HUES6 (cell line): Measurements from ENCODE around the gene SLC29A1.
"Not testable (repeated sequence)": the region's sequence is repeated elsewhere in the genome, so short reads cannot be mapped to it uniquely, and the experiment has no call there.

Experiments
- H3K27ac ChIP-seq: 2 replicates; pipeline ENCODE4 v1.7.0; 2013; ENCODE audit warnings: low read depth, mild to moderate bottlenecking, low read length, inconsistent platforms
- H3K27me3 ChIP-seq: 2 replicates; pipeline ENCODE4 v1.6.1; 2013; ENCODE audit warnings: low read length; ENCODE audit not compliant: control insufficient read depth, insufficient read depth
- H3K36me3 ChIP-seq: 2 replicates; pipeline ENCODE4 v1.6.1; 2013; ENCODE audit warnings: low read length; ENCODE audit not compliant: control insufficient read depth, insufficient read depth
- H3K4me1 ChIP-seq: 2 replicates; pipeline ENCODE4 v1.6.1; 2013; ENCODE audit warnings: low read length; ENCODE audit not compliant: control insufficient read depth, insufficient read depth
- H3K4me3 ChIP-seq: 2 replicates; pipeline ENCODE4 v1.5.1; 2013; ENCODE audit warnings: low read depth, low read length
- H3K9ac ChIP-seq: one replicate; pipeline ENCODE4 v1.6.1; 2013; ENCODE audit warnings: mild to moderate bottlenecking, low read length
- H3K9me3 ChIP-seq: 2 replicates; pipeline ENCODE4 v1.6.1; 2013; ENCODE audit warnings: low read depth, low read length; ENCODE audit not compliant: control insufficient read depth, insufficient read depth

SLC29A1 gene

DNA sequence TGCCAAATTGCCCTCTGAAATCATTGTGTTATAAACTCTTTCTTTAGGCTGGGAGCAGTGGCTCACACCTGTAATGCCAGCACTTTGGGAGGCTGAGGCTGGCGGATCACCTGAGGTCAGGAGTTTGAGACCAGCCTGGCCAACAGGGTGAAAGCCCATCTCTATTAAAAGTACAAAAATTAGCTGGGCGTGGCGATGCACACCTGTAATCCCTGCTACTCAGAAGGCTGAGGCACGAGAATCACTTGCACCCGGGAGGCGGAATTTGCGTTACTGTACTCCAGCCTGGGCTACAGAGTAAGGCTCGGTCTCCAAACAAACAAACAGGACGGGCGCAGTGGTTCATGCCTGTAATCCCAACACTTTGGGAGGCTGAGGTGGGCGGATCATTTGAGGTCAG is 27.0 kb upstream of the SLC29A1 start:
- not testable (repeated sequence) for H3K27ac ChIP-seq, H3K9me3 ChIP-seq, H3K36me3 ChIP-seq, H3K9ac ChIP-seq, H3K4me3 ChIP-seq, H3K27me3 ChIP-seq
- peaks cover 19% of the 10 kb centered on the region for H3K4me1 ChIP-seq

DNA sequence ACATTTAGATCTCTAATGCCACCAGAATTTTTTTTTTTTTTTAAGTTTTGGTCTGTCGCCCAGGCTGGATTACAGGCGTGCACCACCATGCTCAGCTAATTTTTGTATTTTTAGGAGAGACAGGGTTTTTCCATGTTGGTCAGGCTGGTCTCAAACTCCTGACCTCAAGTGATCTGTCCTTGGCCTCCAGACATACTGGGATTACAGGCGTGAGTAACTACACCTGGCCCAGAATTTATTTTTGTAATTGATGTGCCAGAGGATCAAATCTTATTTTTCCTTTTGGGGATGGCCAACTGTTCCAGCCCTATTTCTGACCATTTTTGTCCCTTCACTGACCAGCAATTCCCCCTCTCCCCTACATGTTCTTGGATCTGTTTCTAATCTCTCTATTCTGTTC is 24.7 kb upstream of the SLC29A1 start:
- Histone ChIP-seq H3K4me3 (no peak overlapping the region), H3K27ac (no peak overlapping the region), H3K27me3 (no peaks in the 10 kb centered on the region), H3K36me3 (no peaks in the 10 kb centered on the region), H3K4me1 (peaks cover 31% of the 10 kb centered on the region), H3K9me3 (no peaks in the 10 kb centered on the region), H3K9ac (no peak overlapping the region)

DNA sequence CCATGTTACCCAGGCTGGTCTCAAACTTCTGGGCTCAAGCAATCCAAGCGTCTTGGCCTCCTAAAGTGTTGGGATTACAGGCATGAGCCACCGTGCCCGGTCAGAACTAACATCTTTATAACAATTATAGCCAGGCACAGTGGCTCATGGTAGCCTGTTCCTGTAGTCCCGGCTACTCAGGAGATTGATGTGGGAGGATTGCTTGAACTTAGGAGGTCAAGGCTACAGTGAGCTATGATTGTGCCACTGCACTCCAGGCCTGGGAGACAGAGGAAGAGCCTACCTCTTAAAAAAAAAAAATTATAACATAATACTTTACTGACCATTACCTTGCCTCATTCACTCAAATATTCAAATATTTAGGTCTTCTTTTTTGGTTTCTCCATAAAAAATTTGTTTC is 23.5 kb upstream of the SLC29A1 start:
- H3K27ac ChIP-seq = no peak overlapping the region
- peaks cover 38% of the 10 kb centered on the region for H3K4me1 ChIP-seq
- H3K9ac ChIP-seq = no peak overlapping the region
- no peaks in the 10 kb centered on the region for H3K27me3 ChIP-seq
- H3K9me3 ChIP-seq = no peaks in the 10 kb centered on the region
- no peaks in the 10 kb centered on the region for H3K36me3 ChIP-seq
- H3K4me3 ChIP-seq = no peak overlapping the region

DNA sequence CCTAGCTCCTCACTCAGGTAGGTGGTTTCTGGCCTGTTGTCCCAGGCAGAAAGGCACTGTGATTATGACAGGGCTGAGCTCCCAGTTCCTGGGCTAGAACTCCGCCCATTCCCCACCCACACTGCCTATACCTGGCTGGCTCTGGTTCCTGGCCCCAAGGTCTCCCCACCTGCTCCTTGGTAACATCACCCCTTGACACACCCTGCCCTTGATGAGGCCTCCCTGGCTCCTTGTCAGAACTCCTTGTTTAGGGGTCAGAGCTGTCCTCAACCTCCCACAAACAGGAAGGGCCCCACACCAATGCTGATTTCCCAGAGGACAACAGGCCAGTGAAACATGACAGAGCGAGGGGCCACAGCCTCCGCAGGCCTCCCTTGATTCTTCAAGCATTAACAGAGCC is 22.2 kb upstream of the SLC29A1 start:
- Histone ChIP-seq H3K36me3 (no peaks in the 10 kb centered on the region), H3K4me3 (no peak overlapping the region), H3K27me3 (no peaks in the 10 kb centered on the region), H3K9ac (no peak overlapping the region), H3K9me3 (no peaks in the 10 kb centered on the region), H3K4me1 (peaks cover 38% of the 10 kb centered on the region), H3K27ac (no peak overlapping the region)

DNA sequence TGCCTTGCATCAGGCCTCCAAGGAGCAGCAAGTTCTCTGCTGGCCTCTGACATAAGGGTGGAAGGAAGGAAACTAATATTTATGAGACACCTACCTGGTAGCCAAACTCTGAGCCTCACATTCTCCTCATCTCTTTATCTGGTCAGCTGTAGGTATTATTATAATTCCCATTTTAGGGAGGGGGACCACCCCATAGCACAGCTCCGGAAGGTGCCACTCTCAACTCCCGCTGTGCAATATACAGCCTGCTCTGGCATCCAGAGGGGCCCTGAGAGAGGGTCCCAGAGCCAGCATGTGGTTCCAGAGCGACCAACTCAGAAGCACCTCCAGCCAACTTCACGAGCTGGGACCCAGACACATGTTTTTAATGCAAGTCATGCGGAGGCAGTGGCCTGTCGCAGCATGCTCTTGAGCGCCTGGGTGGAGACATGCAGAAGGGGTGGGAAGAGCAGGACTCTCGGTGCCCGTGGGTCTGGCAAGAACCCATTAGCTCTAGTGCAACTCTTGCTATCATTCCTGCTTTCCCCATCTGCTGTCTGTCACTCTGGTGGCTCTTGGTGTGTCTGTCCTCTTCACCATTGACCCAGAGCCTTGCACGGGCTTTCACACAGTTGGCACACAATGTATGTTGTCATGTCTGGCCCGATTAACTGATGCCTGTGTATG is 21.6 kb upstream of the SLC29A1 start:
- H3K4me3 ChIP-seq = no peak overlapping the region; the same call in 1 of the 2 replicates
- H3K9me3 ChIP-seq = no peaks in the 10 kb centered on the region
- H3K36me3 ChIP-seq = no peaks in the 10 kb centered on the region
- H3K9ac ChIP-seq = peak overlapping the region; percentile 27
- H3K27me3 ChIP-seq = no peaks in the 10 kb centered on the region
- H3K4me1 ChIP-seq = peaks cover 43% of the 10 kb centered on the region
- peak overlapping the region; percentile 97 for H3K27ac ChIP-seq

DNA sequence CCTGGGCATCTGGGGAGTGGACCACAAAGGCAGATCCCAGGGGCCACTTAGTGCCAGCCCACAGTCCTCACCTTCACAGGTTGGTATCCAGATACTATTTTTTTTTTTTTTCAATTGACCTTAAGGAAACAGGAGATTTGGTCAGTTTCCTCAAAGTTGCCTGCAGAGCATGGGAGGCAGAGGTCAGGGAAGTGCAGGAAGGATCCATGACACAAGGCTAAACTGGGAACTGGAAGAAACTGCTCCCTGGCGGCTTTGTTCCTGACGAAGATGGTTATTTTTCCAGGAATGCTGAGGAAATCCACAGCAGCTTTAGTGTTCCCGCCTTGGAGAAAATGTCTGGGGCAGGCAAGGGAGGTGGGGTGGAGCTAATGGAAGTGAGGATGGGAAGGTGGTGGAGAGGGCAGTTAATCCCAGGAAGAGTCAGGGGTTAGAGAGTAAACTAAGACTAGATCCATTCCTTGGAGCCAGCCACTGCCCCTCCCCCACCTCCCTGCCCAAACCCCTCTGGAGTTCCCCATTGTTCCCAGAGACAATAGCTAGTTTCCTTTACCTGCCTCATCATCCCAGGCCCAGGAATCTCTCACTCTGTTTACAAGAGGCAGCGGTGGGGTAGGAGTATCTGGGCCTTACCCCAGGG is 20.9 kb upstream of the SLC29A1 start:
- Histone ChIP-seq H3K27me3 (no peaks in the 10 kb centered on the region), H3K27ac (peak overlapping the region; percentile 97), H3K36me3 (no peaks in the 10 kb centered on the region), H3K4me1 (peaks cover 50% of the 10 kb centered on the region), H3K9me3 (no peaks in the 10 kb centered on the region), H3K9ac (peak overlapping the region; percentile 84), H3K4me3 (peak overlapping the region; percentile 4)

DNA sequence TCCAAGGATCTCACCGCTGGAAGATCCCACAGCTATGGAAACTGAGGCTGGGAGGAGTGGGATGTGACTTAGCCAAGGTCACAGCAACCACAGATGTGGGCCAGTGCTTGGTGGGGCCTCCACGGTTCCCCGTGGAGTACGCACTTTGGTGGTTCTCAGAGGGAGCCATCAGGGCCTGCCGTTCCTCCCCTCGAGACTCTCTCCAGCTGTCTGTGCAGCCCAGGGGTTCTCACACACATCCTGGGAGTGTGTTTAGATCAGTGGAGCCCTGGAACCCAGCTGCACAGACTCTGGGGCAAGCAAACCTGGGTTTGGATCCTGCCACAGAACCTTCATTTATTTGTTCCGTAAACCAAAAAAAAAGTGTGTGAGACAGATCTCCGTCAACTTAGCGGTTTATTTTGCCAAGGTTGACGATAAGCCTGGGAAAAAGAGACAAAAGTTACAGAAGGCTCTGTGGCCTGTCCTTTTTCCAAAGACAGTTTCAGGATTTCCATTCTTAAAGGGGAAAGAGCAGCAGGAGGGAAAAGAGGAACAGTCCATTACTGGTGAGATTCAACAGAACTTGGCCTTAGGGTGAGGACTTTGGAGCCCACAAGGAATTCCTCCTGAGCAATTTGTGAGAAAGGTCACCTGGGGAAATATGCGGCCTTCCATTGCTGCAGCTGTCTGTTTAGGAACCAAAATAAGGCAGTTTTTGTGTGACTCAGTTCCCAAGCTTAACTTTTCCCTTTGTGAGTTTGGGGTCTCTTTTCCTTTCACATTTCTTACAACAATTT is 20.2 kb upstream of the SLC29A1 start:
- no peaks in the 10 kb centered on the region for H3K9me3 ChIP-seq
- no peaks in the 10 kb centered on the region for H3K36me3 ChIP-seq
- peak overlapping the region; percentile 4 for H3K4me3 ChIP-seq
- H3K27me3 ChIP-seq = no peaks in the 10 kb centered on the region
- H3K4me1 ChIP-seq = peaks cover 50% of the 10 kb centered on the region
- peak overlapping the region; percentile 84 for H3K9ac ChIP-seq
- H3K27ac ChIP-seq = peak overlapping the region; percentile 97

DNA sequence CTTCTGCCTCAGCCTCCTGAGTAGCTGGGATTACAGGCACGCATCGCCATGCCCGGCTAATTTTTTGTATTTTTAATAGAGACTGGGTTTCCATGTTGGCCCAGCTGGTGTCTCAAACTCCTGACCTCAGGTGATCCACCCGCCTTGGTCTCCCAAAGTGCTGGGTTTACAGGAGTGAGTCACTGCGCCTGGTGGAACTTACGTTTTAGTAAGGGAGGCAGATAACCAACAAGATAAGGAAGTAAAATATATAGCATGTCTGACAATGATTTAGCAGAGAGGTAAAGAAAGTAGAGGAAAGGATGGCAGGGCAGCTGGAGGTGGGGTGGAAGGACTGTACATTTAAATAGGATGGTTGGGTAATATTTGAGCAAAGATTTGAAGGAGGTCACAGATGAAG is 19.4 kb upstream of the SLC29A1 start:
- H3K4me3 ChIP-seq = no peak overlapping the region
- peaks cover 53% of the 10 kb centered on the region for H3K4me1 ChIP-seq
- no peaks in the 10 kb centered on the region for H3K27me3 ChIP-seq
- H3K27ac ChIP-seq = no peak overlapping the region
- H3K9me3 ChIP-seq = no peaks in the 10 kb centered on the region
- no peaks in the 10 kb centered on the region for H3K36me3 ChIP-seq
- H3K9ac ChIP-seq = no peak overlapping the region

DNA sequence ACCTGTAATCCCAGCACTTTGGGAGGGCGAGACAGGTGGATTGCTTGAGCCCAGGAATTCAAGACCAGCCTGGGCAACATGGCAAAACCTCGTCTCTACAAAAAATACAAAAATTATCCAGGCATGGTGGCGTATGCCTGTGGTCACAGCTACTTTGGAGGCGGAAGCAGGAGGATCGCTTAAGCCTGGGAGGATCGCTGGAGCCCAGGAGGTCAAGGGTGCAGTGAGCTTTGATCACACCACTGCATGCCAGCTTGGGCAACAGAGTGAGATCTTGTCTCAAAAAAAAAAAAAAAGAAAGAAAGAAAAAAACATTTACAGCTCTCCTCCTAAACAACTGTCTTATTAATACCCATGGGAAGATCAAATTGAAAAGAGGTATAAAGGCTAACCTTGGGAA is 15.4 kb upstream of the SLC29A1 start:
- Histone ChIP-seq H3K9ac (no peak overlapping the region), H3K4me1 (peaks cover 28% of the 10 kb centered on the region), H3K27me3 (no peaks in the 10 kb centered on the region), H3K9me3 (no peaks in the 10 kb centered on the region), H3K27ac (no peak overlapping the region), H3K36me3 (no peaks in the 10 kb centered on the region), H3K4me3 (no peak overlapping the region)

DNA sequence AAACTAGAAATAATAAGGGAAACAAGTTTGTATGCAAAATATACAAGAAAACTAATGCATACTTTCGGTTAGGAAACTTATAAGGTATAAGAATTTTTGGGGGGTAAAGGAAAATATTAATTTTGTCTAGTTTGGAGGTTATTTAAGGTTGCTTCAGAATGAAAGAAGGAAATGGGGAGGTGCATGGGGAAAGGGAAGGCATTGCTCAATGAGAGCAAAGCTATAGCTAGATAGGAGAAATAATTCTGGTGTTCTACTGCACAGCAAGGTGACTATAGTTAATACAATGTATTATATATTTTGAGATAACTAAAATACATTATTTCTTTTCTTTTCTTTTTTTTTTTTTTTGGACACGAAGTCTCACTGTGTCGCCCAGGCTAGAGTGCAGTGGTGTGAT is 12.1 kb upstream of the SLC29A1 start:
- Histone ChIP-seq H3K27ac (no peak overlapping the region), H3K27me3 (no peaks in the 10 kb centered on the region), H3K4me3 (no peak overlapping the region), H3K36me3 (no peaks in the 10 kb centered on the region), H3K9ac (no peak overlapping the region), H3K4me1 (peaks cover 14% of the 10 kb centered on the region), H3K9me3 (no peaks in the 10 kb centered on the region)

DNA sequence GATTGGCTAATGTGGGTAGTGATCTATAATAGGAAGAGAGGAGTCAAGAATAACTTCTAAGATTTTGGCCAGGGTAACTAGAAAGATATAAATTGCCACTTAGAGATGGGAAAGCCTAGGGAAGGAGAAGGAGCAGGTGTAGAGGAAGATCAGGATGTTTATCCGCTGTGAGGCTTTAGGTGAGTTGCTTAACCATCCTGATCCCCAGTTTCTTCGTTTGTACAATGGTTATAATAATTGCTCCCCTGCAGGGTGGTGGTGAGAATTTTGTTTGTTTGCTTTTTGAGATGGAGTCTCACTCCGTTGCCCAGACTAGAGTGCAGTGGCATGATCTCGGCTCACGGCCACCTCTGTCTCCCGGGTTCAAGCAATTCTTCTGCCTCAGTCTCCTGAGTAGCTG is 9.1 kb upstream of the SLC29A1 start:
- Histone ChIP-seq H3K27me3 (no peaks in the 10 kb centered on the region), H3K4me3 (no peak overlapping the region), H3K36me3 (no peaks in the 10 kb centered on the region), H3K9ac (no peak overlapping the region), H3K9me3 (no peaks in the 10 kb centered on the region), H3K27ac (no peak overlapping the region), H3K4me1 (peaks cover 28% of the 10 kb centered on the region)
